Stimulated activated CD8-positive, alpha-beta memory T cell treated with anti-CD3 and anti-CD28 coated beads, Interleukin-15, amount 100 ng/mL, for 4 hours (primary cell): ENCODE results near the gene EPB41L3.
"Not testable (repeated sequence)": the region's sequence is repeated elsewhere in the genome, so short reads cannot be mapped to it uniquely, and the experiment has no call there.

Experiments used
- DNase-seq, 2 donors: peaks; one replicate each; pipeline ENCODE4 v3.0.0-alpha.2; 2020; ENCODE audit warnings: low read depth in 2 of 2

Gene EPB41L3

DNA sequence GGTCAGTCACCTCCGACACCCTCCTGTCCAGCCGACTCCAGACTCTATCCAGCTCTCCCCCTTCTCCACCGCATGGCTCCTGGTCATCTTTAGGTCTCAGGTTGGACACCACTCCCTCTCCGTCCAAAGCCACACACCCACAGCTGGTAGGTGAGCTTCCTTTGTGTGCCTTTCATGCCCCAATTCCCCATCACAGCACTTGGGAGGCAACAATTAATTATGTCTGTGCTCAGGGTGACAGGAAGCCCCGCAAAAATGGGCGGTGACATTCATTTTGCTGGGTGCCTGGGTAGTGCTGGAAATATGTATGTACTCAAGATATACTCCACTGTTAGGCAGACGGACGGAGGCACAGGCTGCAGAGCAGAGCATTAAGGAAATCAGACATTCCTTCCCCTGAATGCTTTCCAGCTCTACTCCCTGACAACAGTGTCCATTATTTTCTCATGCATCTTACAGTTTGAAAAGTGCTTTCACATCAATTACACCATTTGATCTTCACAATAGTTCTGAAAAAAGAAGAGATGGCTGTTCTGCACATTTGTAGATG lies 13.1 kb downstream of the EPB41L3 start:
- no peak for DNase-seq

GRCh38 chr18:5529471-5529870 lies 14.3 kb downstream of the EPB41L3 start:
- no peak for DNase-seq

DNA sequence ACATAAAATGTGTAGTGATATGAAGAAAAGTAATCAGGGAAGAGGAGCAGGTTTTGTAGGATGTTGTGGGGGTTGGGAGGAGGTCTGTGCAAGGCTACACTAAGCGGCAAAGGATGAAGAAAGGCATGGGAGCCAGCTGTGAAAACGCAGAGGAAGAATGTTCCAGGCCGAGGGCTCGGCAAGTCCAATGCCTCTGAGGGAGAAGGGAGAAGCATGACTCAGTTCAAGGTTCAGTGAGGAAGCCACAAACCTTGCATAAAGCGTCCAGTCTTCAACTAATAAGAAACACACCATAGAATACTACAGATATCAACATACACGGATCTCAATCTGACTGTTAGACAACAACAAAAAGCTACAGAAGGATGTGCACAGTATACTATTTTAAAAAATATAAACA lies 16.2 kb downstream of the EPB41L3 start:
- no peak for DNase-seq

- no peak for DNase-seq
Measured at GRCh38 chr18:5524660-5525059, 19.1 kb downstream of the EPB41L3 start.

DNA sequence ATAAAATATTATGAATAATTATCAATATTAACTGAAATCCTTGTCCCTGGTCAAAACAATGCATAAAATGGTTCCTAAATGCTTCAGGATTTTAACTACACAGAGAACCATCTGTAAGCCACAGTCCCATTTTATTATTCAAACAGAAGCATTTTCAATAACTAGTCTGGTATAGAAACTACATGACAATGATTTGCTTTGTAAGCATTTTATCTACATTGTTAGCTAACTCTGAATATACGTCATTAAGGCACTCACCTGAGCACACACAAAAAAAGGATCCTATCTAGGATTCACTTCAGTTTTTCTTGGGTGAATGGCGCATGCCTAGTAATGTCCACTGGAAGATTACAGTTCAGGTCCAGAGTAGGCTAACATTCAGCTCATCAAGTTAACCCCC lies 22.8 kb downstream of the EPB41L3 start:
- DNase-seq: no peak

- DNase-seq: no peak
Measured at GRCh38 chr18:5520464-5520863, 23.3 kb downstream of the EPB41L3 start.

DNA sequence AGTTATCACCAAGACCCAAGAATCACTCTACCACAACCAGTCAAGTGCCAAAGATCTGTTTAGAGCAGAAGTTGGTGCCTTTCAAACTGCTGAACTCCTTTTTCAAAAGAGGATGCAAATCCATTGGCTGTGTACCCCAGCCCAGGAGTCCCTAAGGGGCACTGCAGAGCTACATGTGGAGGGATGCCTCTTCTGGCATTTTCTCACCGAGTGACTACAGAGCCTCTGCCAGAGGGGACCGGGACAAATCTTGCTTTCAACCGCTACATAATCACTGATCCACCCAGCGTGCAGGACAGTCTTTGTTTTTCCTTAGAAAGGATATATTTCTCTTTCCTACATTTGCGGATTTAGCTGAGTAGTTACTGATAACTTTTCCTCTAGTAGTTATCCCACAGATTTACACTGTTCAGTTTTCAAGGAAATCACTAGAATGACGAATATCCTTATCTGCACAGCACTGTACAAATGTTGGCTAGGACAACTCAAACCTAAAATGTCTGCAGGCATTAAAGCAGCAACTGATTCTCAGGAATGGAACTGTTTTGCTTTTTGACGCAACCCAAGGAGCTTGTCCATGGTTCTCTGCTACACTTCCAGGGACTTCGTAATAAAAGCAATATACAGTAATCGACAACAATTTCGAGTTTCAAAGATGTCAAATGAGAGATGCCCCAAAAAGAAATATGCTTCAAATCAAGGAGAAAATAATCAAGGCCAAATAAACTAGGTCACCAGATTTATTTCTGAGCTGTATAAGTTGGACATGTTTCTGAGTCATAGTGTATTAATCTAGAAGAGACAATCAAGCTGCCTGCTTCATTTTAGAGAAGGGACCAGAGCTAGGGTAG lies 24.1 kb downstream of the EPB41L3 start:
- no peak for DNase-seq

GRCh38 chr18:5518899-5519371 lies 24.9 kb downstream of the EPB41L3 start:
- DNase-seq: no peak

GRCh38 chr18:5518179-5518770 lies 25.5 kb downstream of the EPB41L3 start:
- no peak for DNase-seq

GRCh38 chr18:5516841-5517240 lies 27.0 kb downstream of the EPB41L3 start:
- no peak for DNase-seq

- DNase-seq: no peak
Measured at GRCh38 chr18:5515011-5515784, 28.6 kb downstream of the EPB41L3 start.

- no peak for DNase-seq
Measured at GRCh38 chr18:5513947-5514346, 29.9 kb downstream of the EPB41L3 start.

DNA sequence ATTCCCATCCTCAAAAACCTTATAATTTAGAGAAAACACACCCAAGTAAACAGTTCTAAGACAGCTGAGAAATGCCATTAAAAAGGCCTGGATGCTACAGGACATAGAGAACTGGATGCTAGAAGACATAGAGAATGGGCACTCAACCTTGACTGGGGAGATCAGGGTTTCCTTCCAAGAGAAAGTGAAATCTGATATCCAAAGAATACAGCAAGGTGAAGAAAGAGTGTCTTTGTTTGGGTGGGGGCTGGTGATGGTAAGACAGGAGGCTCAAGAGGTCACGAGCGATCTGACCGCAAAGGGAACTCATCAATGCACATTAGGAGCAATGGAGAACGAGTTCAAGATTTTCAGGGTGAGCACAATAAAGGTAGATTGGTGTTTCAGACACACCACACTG lies 31.6 kb downstream of the EPB41L3 start:
- no peak for DNase-seq

- DNase-seq: not testable (repeated sequence)
Measured at GRCh38 chr18:5511541-5511940, 32.3 kb downstream of the EPB41L3 start.

GRCh38 chr18:5510135-5510846 lies 33.5 kb downstream of the EPB41L3 start:
- DNase-seq: no peak

DNA sequence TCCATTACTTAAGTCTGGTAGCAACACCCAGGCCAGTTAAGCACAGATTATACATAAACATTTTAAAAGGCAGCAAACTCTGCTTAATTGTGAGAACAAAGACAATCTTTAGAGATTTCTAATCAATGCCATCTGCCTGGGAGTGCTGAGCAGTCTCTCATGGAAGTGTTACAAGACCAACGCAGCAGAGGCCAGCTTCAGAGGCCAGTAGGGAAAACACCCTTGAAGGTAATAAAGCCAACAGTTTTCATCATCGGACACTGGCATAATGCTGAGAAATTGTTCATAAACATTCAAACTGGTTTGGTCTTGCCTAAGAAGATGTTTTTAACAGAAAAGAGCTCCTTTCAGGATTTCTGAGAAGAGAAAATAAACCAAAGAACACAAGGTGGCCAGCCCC lies 35.0 kb downstream of the EPB41L3 start:
- DNase-seq: no peak

DNA sequence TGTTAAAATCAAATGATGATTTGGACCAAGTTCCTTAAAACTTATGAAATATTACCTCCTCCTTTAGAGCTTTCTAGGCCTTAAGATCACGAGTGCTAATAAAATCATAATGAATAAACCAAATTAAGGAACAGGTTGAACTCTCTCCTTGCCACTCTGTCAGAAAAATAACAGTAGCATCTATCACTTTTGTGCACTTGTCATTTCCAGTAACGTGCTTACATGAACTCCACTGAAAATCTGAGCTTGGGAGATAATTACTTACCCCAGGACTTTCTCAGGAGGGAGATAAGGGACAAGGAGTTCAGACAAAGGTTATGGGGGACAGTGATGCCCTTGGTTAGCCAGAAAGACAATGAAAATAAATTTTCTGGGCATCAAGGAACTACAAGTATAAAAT lies 36.0 kb downstream of the EPB41L3 start:
- DNase-seq: no peak

DNA sequence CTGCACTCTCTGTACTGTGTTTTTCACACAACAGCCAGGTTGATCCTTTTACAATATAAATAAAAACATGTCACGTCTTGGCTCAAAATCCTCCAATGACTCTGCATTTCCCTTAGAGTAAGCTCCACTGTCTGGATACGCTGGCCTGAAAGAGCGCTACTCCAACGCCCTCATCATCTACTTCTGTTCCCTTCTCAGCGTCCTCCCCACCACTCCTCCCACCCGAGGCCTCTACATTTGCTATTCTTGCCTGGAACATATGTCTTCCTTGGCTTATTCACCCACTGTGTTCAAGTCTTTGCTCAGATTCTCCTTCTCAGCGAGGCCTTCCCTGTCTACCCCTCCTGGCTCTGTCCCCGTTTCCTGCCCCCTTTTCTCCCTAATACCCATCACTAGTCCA lies 37.6 kb downstream of the EPB41L3 start:
- DNase-seq: no peak

DNA sequence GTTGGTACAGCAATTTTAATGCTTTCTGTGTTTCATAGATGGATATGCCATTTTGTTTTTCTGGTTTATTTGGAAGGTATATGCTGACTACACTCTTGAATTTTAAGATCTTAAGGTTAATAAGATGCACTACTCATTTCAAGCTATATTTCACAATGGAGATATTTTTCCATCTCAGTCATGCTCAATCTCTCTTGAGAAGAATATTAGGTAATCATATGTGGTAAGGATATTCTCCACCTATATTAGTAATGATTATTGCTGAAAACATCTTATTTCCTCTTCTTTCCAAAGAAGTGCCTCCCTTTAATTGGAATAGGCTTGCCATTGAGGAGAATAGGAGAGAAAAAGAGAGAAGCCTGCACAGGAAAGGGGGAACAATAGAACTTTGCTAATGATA lies 40.1 kb downstream of the EPB41L3 start:
- no peak for DNase-seq

DNA sequence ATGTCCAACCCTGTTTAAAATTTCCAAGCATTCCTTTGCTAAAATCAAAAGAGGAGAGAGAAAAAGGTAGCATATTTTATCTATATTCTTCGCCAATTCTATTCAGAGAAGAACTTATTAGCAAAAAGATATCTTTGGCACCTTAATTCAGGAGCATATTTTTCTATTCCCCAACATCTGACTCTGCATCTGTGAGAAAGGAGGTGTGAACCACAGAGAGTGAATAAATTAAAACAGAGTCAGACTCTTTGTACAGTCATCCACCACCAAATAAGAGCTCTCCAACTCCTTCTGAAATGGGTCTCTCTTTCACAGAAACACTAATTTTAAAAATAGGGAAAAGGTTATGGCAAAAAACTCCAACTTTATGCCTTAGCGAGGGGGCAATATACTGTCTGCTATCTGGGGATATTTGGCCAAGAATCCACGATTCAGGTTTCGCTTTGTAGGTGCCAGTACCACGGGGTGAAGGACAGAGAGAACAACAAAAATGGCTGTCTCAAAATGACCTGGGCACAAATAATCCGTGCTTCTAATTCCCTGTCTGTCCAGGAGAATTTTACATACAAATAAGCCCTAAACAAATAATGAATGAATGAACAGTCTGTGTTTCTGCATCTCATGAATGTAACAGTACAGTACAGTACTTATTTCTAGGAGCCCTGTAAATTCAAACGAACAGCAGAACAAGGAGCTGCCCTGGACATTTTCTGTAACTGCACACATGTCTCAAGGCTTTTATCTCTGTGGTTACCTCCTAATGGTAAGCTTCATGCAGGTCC lies 43.4 kb downstream of the EPB41L3 start:
- no peak for DNase-seq

DNA sequence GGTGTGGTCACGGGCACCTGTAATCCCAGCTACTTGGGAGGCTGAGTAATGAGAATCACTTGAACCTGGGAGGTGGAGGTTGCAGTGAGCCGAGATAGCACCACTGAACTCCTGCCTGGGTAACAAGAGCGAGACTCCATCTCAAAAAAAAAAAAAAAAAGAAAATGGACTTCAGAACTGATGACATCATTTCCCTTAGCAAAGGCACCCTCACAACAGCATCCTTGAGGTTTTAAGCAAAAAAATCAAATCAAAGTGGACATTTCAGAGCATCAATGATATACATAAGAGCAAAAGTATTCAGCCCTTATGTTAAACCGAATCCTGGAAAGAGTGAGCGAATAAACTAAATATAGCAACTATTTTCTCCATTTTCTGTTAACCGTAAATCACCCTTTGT lies 45.3 kb downstream of the EPB41L3 start:
- no peak for DNase-seq
